ENCODE data around the gene C6orf136. TPM values are rescaled to one million over a fixed set of nuclear protein-coding genes. Genes with fewer than 3 reads are reported as not detected.
A peak's percentile ranks its signal among the peaks of the same experiment; 100 is the strongest.

Gene C6orf136
- total RNA-seq, 4 donors from 2014 or later: 4.7 to 11.2 (median 7.3) TPM

- DNase-seq (ENCODE audit: low spot score): no peak
- peak; percentile 37 for ATAC-seq (ENCODE audit: low FRiP score)
- no peak for TF ChIP-seq CTCF (IDR thresholded peaks at IDR 0.05)
Observed at GRCh38 chr6:30686009-30686907, 39.3 kb downstream of the C6orf136 start, which contains the start of gene PPP1R18. Gene PPP1R18 (minus strand): TSS chr6:30686645. CDS start chr6:30686018, 627 bp downstream.

- ATAC-seq (ENCODE audit: low FRiP score) (peak; percentile 64), DNase-seq (ENCODE audit: low spot score) (peak; percentile 70)
- no peak for TF ChIP-seq CTCF (IDR thresholded peaks at IDR 0.05)
Observed at GRCh38 chr6:30686908-30687658, 40.1 kb downstream of the C6orf136 start.

DNA sequence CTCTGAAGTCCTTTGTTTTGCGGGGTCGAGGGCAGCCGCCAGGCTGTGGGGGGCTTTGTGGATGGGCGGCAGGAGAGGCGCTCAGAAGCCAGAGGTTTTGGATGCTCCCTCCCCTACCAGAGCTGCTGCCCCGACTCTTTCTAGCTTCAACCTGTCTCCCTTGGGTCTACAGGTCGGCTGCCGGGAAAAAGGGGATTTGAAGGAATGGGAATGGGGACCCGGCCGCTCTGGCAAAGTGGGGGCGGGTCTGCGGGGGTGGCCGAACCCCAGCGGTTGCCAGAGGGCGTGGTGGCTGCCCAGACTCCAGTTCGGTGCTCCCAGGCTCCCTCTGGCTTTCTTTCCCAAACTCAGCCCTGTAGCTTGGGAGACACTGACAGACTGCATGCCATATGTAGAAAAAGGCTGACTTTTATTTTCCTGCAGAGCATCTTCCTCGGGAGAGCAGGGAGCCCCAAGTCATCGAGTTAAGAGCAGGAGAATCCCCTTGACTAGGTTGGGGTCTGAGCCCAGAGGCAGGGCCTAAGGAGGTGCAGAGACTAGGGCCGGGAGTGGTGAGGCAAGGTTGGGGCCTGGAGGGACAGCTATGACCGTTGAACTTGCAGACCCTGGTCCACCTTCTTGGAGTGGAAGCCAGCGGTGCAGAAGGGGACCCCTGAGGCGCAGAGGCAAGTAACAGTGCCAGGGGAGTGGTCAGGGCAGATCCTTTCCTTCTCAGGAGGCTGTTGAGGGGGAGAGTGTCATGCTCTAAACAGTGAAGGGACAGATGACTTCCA is 40.9 kb downstream of the C6orf136 start:
- DNase-seq (ENCODE audit: low spot score) (no peak), ATAC-seq (ENCODE audit: low FRiP score) (no peak)
- no peak for TF ChIP-seq CTCF (IDR thresholded peaks at IDR 0.05)

DNA sequence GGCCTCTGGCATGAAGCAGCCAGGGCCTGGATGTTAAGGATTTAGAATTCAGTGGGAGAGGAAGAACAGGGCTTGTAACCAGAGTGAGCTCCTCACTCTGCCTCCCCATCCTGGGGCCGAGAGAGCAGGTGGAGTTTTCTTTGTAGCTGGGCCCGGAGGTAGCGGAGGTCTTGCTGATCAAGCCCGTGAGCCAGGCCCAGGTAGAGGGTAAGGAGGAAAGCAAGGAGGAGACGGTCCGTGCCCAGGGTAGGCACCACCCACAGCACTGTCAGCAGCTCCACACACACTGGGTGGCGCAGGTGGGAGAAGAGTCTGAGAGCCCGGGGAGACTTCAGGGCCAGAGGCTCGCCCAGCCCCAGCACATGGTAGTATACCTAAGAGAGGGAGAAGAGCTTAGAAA is 41.6 kb downstream of the C6orf136 start:
- ATAC-seq (ENCODE audit: low FRiP score) (no peak), DNase-seq (ENCODE audit: low spot score) (no peak)
- no peak for TF ChIP-seq CTCF (IDR thresholded peaks at IDR 0.05)

DNA sequence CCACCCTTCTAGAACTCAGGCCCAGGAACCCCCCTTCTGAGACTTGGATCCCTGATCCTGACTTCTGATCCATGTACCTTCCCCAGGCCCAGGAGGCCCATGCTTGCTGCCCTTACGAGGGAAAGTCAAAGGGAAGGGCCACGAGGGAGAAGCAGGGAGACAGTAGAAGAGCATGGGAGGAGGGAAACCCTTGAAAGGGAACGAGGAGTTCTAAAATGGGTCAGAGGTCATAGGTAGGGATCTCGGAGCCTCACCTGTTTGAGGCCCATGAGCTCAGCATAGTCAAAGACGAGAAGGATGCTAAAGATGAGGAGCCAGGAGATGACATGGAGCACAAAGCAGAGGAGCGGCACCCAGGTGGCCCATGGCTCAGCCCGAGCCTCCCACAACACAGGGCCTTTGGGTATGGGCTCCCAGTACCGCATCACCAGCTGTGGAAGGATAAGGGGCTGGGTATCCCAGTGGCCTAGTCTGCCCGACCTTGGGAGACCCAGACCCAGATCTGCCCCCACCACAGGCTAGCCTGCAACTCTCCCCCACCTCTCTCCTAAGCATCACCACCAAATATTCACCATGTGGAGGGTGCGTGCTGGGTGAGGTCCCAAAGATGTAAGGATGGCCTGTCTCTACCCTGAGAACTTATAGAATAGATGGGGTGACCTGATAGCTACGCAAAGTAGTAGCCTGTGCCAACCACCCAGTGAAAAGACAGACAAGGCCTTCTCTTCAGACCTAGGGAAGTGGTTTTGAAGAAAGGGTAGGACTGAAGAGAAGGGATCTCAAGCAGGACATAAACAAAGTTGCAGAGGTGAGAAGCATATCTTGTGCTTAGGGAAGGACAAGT is 42.3 kb downstream of the C6orf136 start:
- ATAC-seq (ENCODE audit: low FRiP score) (no peak), DNase-seq (ENCODE audit: low spot score) (no peak)
- no peak for TF ChIP-seq CTCF (IDR thresholded peaks at IDR 0.05)

- ATAC-seq (ENCODE audit: low FRiP score) (no peak), DNase-seq (ENCODE audit: low spot score) (no peak)
- TF ChIP-seq CTCF (IDR thresholded peaks at IDR 0.05): no peak
Observed at GRCh38 chr6:30689985-30690384, 43.1 kb downstream of the C6orf136 start.
